22Rv1 (cell line): ENCODE measurements around the gene CCNE1.

Experiments used
- ZFX ChIP-seq: fragments of 450-650 bp; IDR thresholded peaks from 2 replicates; pipeline ENCODE4 v1.6.1; 2017; ENCODE audit warnings: antibody characterized with exemption, borderline replicate concordance
- TF ChIP-seq, protein P1 (sequence below): fragments of 450-650 bp; IDR thresholded peaks from 2 replicates; pipeline ENCODE4 v1.5.1; 2017; ENCODE audit warnings: mild to moderate bottlenecking

DNA sequence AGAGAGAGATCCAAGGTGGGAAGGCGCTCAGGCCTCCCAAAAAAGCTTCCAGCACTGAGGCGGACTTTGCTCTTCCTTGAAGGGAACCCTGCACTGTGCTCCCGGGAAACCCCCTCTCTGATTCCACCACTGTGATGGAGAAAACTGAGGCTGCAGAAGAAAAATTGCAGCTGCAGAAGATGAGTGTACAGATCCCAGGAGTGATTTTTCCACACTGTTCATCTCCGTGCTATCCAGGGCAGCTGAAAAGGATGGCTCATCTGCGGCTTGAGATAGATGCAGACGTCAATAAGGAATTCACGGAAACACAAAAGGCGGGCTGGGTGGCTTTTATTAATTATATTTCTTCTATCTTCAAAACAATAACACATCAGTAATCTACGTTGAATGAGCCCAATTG lies 26.2 kb downstream of the CCNE1 start:
- TF ChIP-seq, protein P1, sequence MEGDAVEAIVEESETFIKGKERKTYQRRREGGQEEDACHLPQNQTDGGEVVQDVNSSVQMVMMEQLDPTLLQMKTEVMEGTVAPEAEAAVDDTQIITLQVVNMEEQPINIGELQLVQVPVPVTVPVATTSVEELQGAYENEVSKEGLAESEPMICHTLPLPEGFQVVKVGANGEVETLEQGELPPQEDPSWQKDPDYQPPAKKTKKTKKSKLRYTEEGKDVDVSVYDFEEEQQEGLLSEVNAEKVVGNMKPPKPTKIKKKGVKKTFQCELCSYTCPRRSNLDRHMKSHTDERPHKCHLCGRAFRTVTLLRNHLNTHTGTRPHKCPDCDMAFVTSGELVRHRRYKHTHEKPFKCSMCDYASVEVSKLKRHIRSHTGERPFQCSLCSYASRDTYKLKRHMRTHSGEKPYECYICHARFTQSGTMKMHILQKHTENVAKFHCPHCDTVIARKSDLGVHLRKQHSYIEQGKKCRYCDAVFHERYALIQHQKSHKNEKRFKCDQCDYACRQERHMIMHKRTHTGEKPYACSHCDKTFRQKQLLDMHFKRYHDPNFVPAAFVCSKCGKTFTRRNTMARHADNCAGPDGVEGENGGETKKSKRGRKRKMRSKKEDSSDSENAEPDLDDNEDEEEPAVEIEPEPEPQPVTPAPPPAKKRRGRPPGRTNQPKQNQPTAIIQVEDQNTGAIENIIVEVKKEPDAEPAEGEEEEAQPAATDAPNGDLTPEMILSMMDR = no peak
- TF ChIP-seq ZFX = no peak
